WTC11 (cell line): Measurements from ENCODE around the gene SPEN.

Source experiments
- FOXK1 ChIP-seq: sonication (generic); formaldehyde crosslinking; IDR thresholded peaks from 2 replicates; pipeline ENCODE4 v1.8.0; 2022; ENCODE audit warnings: mild to moderate bottlenecking, moderate library complexity, missing genetic modification reagents
- JUN ChIP-seq: sonication (generic); formaldehyde crosslinking; IDR thresholded peaks from 2 replicates; pipeline ENCODE4 v1.8.0; 2023; ENCODE audit warnings: mild to moderate bottlenecking, missing genetic modification reagents
- NFE2L1 ChIP-seq: sonication (generic); formaldehyde crosslinking; IDR thresholded peaks from 2 replicates; pipeline ENCODE4 v1.8.1; 2023; ENCODE audit warnings: missing genetic modification reagents
- PRRX2 ChIP-seq: fragments of 250-450 bp; sonication (Bioruptor Pico); IDR thresholded peaks from 2 replicates; pipeline ENCODE4 v1.8.0; 2021; ENCODE audit warnings: mild to moderate bottlenecking
- ZNF263 ChIP-seq: sonication (generic); formaldehyde crosslinking; IDR thresholded peaks from 2 replicates; pipeline ENCODE4 v1.8.1; 2022; ENCODE audit warnings: low read depth, mild to moderate bottlenecking, moderate library complexity, missing genetic modification reagents
- TF ChIP-seq, protein P1 (sequence below): fragments of 200-600 bp; IDR thresholded peaks from 2 replicates; pipeline ENCODE4 v1.8.0; 2022; ENCODE audit warnings: antibody characterized with exemption
- TF ChIP-seq, protein P2 (sequence below): sonication (generic); formaldehyde crosslinking; IDR thresholded peaks from 2 replicates; pipeline ENCODE4 v1.8.1; 2022; ENCODE audit warnings: mild to moderate bottlenecking, moderate library complexity, missing genetic modification reagents
- TF ChIP-seq, protein P3 (sequence below): sonication (generic); formaldehyde crosslinking; IDR thresholded peaks from 2 replicates; pipeline ENCODE4 v1.8.0; 2022; ENCODE audit warnings: mild to moderate bottlenecking, missing genetic modification reagents
- TF ChIP-seq, protein P4 (sequence below): sonication (generic); formaldehyde crosslinking; IDR thresholded peaks from 2 replicates; pipeline ENCODE4 v1.8.1; 2023; ENCODE audit warnings: mild to moderate bottlenecking, moderate library complexity, missing genetic modification reagents
- TF ChIP-seq, protein P5 (sequence below): sonication (generic); formaldehyde crosslinking; conservative IDR thresholded peaks from 2 replicates; pipeline ENCODE4 v1.8.1; 2022; ENCODE audit warnings: mild to moderate bottlenecking, missing genetic modification reagents

DNA sequence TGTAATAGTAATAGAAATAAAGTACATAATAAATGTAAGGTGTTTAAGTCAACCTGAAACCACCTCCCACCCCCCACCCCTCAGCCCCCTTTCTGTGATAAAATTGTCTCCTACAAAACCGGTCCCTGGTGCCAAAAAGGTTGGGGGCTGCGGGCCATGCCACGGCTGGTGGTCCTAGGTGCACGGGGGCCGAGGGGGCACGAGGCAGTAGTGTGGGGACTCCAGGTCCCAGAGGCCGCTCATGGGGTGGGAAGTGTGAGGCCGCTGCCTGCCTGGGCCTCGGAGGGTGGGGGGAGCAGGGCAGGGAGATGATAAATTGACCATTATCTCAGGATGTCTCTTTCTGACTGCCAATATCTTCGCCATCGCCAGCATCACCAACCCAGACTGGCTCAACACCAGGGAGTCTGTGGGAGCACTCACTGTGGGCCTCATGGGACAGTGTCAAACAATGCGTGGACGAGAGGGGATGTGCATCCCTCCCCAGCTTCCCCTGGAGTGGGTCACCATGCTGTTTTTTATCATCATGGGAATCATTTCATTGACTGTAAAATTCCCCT, 121.9 kb downstream of the SPEN start:
- no peak for TF ChIP-seq PRRX2 (CRISPR knock-in tag)
- TF ChIP-seq, protein P1, sequence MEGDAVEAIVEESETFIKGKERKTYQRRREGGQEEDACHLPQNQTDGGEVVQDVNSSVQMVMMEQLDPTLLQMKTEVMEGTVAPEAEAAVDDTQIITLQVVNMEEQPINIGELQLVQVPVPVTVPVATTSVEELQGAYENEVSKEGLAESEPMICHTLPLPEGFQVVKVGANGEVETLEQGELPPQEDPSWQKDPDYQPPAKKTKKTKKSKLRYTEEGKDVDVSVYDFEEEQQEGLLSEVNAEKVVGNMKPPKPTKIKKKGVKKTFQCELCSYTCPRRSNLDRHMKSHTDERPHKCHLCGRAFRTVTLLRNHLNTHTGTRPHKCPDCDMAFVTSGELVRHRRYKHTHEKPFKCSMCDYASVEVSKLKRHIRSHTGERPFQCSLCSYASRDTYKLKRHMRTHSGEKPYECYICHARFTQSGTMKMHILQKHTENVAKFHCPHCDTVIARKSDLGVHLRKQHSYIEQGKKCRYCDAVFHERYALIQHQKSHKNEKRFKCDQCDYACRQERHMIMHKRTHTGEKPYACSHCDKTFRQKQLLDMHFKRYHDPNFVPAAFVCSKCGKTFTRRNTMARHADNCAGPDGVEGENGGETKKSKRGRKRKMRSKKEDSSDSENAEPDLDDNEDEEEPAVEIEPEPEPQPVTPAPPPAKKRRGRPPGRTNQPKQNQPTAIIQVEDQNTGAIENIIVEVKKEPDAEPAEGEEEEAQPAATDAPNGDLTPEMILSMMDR = no peak
- TF ChIP-seq, protein P2, sequence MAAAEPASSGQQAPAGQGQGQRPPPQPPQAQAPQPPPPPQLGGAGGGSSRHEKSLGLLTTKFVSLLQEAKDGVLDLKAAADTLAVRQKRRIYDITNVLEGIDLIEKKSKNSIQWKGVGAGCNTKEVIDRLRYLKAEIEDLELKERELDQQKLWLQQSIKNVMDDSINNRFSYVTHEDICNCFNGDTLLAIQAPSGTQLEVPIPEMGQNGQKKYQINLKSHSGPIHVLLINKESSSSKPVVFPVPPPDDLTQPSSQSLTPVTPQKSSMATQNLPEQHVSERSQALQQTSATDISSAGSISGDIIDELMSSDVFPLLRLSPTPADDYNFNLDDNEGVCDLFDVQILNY = no peak
- TF ChIP-seq, protein P3, sequence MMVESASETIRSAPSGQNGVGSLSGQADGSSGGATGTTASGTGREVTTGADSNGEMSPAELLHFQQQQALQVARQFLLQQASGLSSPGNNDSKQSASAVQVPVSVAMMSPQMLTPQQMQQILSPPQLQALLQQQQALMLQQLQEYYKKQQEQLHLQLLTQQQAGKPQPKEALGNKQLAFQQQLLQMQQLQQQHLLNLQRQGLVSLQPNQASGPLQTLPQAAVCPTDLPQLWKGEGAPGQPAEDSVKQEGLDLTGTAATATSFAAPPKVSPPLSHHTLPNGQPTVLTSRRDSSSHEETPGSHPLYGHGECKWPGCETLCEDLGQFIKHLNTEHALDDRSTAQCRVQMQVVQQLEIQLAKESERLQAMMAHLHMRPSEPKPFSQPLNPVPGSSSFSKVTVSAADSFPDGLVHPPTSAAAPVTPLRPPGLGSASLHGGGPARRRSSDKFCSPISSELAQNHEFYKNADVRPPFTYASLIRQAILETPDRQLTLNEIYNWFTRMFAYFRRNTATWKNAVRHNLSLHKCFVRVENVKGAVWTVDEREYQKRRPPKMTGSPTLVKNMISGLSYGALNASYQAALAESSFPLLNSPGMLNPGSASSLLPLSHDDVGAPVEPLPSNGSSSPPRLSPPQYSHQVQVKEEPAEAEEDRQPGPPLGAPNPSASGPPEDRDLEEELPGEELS (CRISPR knock-in tag) = no peak
- no peak for TF ChIP-seq NFE2L1 (CRISPR knock-in tag)
- TF ChIP-seq ZNF263 (CRISPR knock-in tag) = no peak
- TF ChIP-seq JUN (CRISPR knock-in tag) = no peak
- TF ChIP-seq, protein P4, sequence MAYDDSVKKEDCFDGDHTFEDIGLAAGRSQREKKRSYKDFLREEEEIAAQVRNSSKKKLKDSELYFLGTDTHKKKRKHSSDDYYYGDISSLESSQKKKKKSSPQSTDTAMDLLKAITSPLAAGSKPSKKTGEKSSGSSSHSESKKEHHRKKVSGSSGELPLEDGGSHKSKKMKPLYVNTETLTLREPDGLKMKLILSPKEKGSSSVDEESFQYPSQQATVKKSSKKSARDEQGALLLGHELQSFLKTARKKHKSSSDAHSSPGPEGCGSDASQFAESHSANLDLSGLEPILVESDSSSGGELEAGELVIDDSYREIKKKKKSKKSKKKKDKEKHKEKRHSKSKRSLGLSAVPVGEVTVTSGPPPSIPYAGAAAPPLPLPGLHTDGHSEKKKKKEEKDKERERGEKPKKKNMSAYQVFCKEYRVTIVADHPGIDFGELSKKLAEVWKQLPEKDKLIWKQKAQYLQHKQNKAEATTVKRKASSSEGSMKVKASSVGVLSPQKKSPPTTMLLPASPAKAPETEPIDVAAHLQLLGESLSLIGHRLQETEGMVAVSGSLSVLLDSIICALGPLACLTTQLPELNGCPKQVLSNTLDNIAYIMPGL (CRISPR knock-in tag) = no peak
- TF ChIP-seq FOXK1 (CRISPR knock-in tag) = no peak
- TF ChIP-seq, protein P5, sequence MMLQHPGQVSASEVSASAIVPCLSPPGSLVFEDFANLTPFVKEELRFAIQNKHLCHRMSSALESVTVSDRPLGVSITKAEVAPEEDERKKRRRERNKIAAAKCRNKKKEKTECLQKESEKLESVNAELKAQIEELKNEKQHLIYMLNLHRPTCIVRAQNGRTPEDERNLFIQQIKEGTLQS = no peak
